HepG2 (cell line): ENCODE data around the gene SLC38A2. TPM values are rescaled to one million over a fixed set of nuclear protein-coding genes. Genes with fewer than 3 reads are reported as not detected.

Experiments used
- ARID2 ChIP-seq: sonication (generic); formaldehyde crosslinking; IDR thresholded peaks from 2 replicates; pipeline ENCODE4 v1.8.1; 2022; ENCODE audit warnings: mild to moderate bottlenecking, missing genetic modification reagents, borderline replicate concordance
- ATAD3A ChIP-seq: sonication (generic); formaldehyde crosslinking; IDR thresholded peaks from 2 replicates; pipeline ENCODE4 v1.4.0; 2020; ENCODE audit warnings: missing genetic modification reagents
- DNMT1 ChIP-seq: sonication (generic); formaldehyde crosslinking; IDR thresholded peaks from 2 replicates; pipeline ENCODE4 v1.5.1; 2020; ENCODE audit warnings: mild to moderate bottlenecking, missing genetic modification reagents
- EED ChIP-seq: sonication (generic); formaldehyde crosslinking; IDR thresholded peaks from 2 replicates; pipeline ENCODE4 v1.5.0; 2020; ENCODE audit warnings: mild to moderate bottlenecking, missing genetic modification reagents
- ELF4 ChIP-seq: sonication (generic); formaldehyde crosslinking; IDR thresholded peaks from 2 replicates; pipeline ENCODE4 v1.5.0; 2020; ENCODE audit warnings: missing genetic modification reagents, mild to moderate bottlenecking, moderate library complexity, borderline replicate concordance
- FOXO1 ChIP-seq: sonication (generic); formaldehyde crosslinking; IDR thresholded peaks from 2 replicates; pipeline ENCODE4 v1.4.0; 2020; ENCODE audit warnings: missing genetic modification reagents
- GATAD2A ChIP-seq: IDR thresholded peaks from 2 replicates; pipeline ENCODE4 v1.6.1; 2016
- HOXA7 ChIP-seq: sonication (generic); formaldehyde crosslinking; IDR thresholded peaks from 2 replicates; pipeline ENCODE4 v1.8.1; 2022; ENCODE audit warnings: mild to moderate bottlenecking, missing genetic modification reagents, moderate library complexity
- KDM4B ChIP-seq: sonication (generic); formaldehyde crosslinking; IDR thresholded peaks from 2 replicates; pipeline ENCODE4 v1.4.0; 2020; ENCODE audit warnings: missing genetic modification reagents
- LBX2 ChIP-seq: sonication (generic); formaldehyde crosslinking; IDR thresholded peaks from 2 replicates; pipeline ENCODE4 v1.5.0; 2020; ENCODE audit warnings: missing genetic modification reagents, mild to moderate bottlenecking, borderline replicate concordance
- MIXL1 ChIP-seq: IDR thresholded peaks from 2 replicates; pipeline ENCODE4 v1.6.1; 2016
- MYC ChIP-seq: sonication (generic); formaldehyde crosslinking; IDR thresholded peaks from 2 replicates; pipeline ENCODE4 v1.9.0; 2021; ENCODE audit warnings: missing genetic modification reagents, borderline replicate concordance
- SALL2 ChIP-seq: sonication (generic); formaldehyde crosslinking; IDR thresholded peaks from 2 replicates; pipeline ENCODE4 v1.8.1; 2023; ENCODE audit warnings: mild to moderate bottlenecking, missing genetic modification reagents, inconsistent platforms
- SMAD9 ChIP-seq: sonication (generic); formaldehyde crosslinking; IDR thresholded peaks from 2 replicates; pipeline ENCODE4 v1.5.1; 2020; ENCODE audit warnings: mild to moderate bottlenecking, missing genetic modification reagents
- SOX5 ChIP-seq: IDR thresholded peaks from 2 replicates; pipeline ENCODE4 v1.6.1; 2016; ENCODE audit warnings: borderline replicate concordance
- SP1 ChIP-seq, 2 experiments: fragments of 450-650 bp in 1 of 2; sonication (generic) in 1 of 2; formaldehyde crosslinking in 1 of 2; IDR thresholded peaks; 2 replicates each; pipeline versions ENCODE4 v1.4.0 to v1.6.1; 2016 to 2020; ENCODE audit warnings: missing genetic modification reagents in 1 of 2
- SRY ChIP-seq: sonication (generic); formaldehyde crosslinking; IDR thresholded peaks from 2 replicates; pipeline ENCODE4 v1.8.0; 2022; ENCODE audit warnings: mild to moderate bottlenecking, missing genetic modification reagents
- XBP1 ChIP-seq: sonication (generic); formaldehyde crosslinking; IDR thresholded peaks from 2 replicates; pipeline ENCODE4 v1.5.0; 2020; ENCODE audit warnings: missing genetic modification reagents
- ZBTB1 ChIP-seq: sonication (generic); formaldehyde crosslinking; IDR thresholded peaks from 2 replicates; pipeline ENCODE4 v1.4.0; 2020; ENCODE audit warnings: missing genetic modification reagents, borderline replicate concordance
- ZBTB37 ChIP-seq: sonication (generic); formaldehyde crosslinking; IDR thresholded peaks from 2 replicates; pipeline ENCODE4 v1.4.0; 2020; ENCODE audit warnings: mild to moderate bottlenecking, missing genetic modification reagents
- ZMYM4 ChIP-seq: sonication (generic); formaldehyde crosslinking; IDR thresholded peaks from 2 replicates; pipeline ENCODE4 v1.8.1; 2023; ENCODE audit warnings: mild to moderate bottlenecking, missing genetic modification reagents
- ZNF350 ChIP-seq: sonication (generic); formaldehyde crosslinking; IDR thresholded peaks from 2 replicates; pipeline ENCODE4 v1.4.0; 2020; ENCODE audit warnings: mild to moderate bottlenecking, low read depth, missing genetic modification reagents, borderline replicate concordance
- ZNF362 ChIP-seq: sonication (generic); formaldehyde crosslinking; IDR thresholded peaks from 2 replicates; pipeline ENCODE4 v1.4.0; 2020; ENCODE audit warnings: missing genetic modification reagents, mild to moderate bottlenecking, borderline replicate concordance
- ZNF430 ChIP-seq: sonication (generic); formaldehyde crosslinking; IDR thresholded peaks from 2 replicates; pipeline ENCODE4 v1.9.0; 2021; ENCODE audit warnings: mild to moderate bottlenecking, missing genetic modification reagents
- ZNF543 ChIP-seq: sonication (generic); formaldehyde crosslinking; IDR thresholded peaks from 2 replicates; pipeline ENCODE4 v1.4.0; 2020; ENCODE audit warnings: mild to moderate bottlenecking, missing genetic modification reagents
- ZNF644 ChIP-seq: IDR thresholded peaks from 2 replicates; pipeline ENCODE4 v1.6.1; 2016; ENCODE audit warnings: low read depth
- polyA plus RNA-seq, 8 experiments: library from polyadenylated mRNA; depleted of rRNA in 3 of 8; stranded (reverse) in 7 of 8; unstranded in 1 of 8; fragments of >200 nt; fragmentation: Illumina TruSeq in 4 of 8; extraction: Trizol in 4 of 8; gene quantifications; 2 replicates each; pipeline versions ENCODE4 v1.2.1 to v1.2.3, GENCODE V29; 2011 to 2016; ENCODE audit warnings: low read depth in 4 of 8, missing spikeins in 1 of 8, mixed read lengths in 1 of 8; ENCODE audit not compliant: insufficient read depth in 1 of 8
- total RNA-seq, 5 experiments: library from RNA; depleted of rRNA; stranded (reverse); fragments of >200 nt; fragmentation: Illumina TruSeq; extraction: Trizol; gene quantifications; 2 replicates each; pipeline ENCODE4 v1.2.3, GENCODE V29; 2016; ENCODE audit warnings: low read depth in 1 of 5
- TF ChIP-seq, protein P1 (sequence below): sonication (generic); formaldehyde crosslinking; IDR thresholded peaks from 2 replicates; pipeline ENCODE4 v1.8.0; 2022; ENCODE audit warnings: mild to moderate bottlenecking, missing genetic modification reagents, borderline replicate concordance
- TF ChIP-seq, protein P2 (sequence below): sonication (generic); formaldehyde crosslinking; IDR thresholded peaks from 2 replicates; pipeline ENCODE4 v1.9.0; 2022; ENCODE audit warnings: low read depth, missing genetic modification reagents

The SLC38A2 gene
- total and polyA plus RNA-seq, 2 of the 13 experiments (the other 11 are each of a cell fraction or from before 2014, with no cell fraction given), result 368 to 880 TPM

DNA sequence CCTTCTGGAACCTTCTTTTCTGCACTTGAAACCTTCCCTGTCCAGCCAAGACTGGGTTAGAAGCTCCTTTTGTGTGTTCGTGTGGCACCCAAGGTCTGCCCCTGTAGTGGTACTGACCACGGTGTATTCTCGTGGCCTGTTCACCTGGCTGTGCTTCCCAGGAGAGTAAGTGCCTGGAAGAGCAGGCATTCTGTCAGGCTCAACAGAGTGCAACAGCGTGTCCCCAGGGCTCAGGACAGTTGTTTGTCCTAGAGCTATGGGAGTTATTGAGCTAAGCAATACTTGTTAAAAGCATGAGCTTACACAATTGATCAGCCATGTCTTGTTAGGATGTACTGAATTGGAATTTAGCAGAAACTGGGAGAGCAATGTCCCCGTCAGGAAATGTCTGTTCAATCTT lies 12.9 kb upstream of the SLC38A2 start (continued):
- TF ChIP-seq, protein P1, sequence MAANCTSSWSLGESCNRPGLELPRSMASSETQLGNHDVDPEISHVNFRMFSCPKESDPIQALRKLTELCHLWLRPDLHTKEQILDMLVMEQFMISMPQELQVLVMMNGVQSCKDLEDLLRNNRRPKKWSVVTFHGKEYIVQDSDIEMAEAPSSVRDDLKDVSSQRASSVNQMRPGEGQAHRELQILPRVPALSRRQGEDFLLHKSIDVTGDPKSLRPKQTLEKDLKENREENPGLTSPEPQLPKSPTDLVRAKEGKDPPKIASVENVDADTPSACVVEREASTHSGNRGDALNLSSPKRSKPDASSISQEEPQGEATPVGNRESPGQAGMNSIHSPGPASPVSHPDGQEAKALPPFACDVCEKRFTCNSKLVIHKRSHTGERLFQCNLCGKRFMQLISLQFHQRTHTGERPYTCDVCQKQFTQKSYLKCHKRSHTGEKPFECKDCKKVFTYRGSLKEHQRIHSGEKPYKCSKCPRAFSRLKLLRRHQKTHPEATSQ (CRISPR knock-in tag), result no peak
- no peak for TF ChIP-seq MIXL1 (CRISPR knock-in tag)
- TF ChIP-seq ARID2 (CRISPR knock-in tag), result no peak
- no peak for TF ChIP-seq SP1 (IDR thresholded peaks at IDR 0.05)
- TF ChIP-seq SP1 (CRISPR knock-in tag; IDR thresholded peaks at IDR 0.05), result no peak
- no peak for TF ChIP-seq ZNF350 (CRISPR knock-in tag)
- TF ChIP-seq ZNF644, result no peak
- TF ChIP-seq ZNF543 (CRISPR knock-in tag), result no peak
- no peak for TF ChIP-seq ZBTB1 (CRISPR knock-in tag)
- TF ChIP-seq KDM4B, result no peak
- TF ChIP-seq EED (CRISPR knock-in tag), result no peak
- TF ChIP-seq ZNF362 (CRISPR knock-in tag), result no peak
- no peak for TF ChIP-seq MYC (CRISPR knock-in tag)
- peak; percentile 51; the same call in 1 of the 2 replicates for TF ChIP-seq FOXO1 (CRISPR knock-in tag)
- TF ChIP-seq GATAD2A (CRISPR knock-in tag), result peak; percentile 77
- no peak for TF ChIP-seq LBX2 (CRISPR knock-in tag)
- TF ChIP-seq ZBTB37, result no peak
- peak; percentile 49; the same call in 1 of the 2 replicates for TF ChIP-seq SOX5
- TF ChIP-seq XBP1 (CRISPR knock-in tag), result no peak
- TF ChIP-seq HOXA7 (CRISPR knock-in tag), result no peak
- TF ChIP-seq ELF4 (CRISPR knock-in tag), result no peak
- TF ChIP-seq SALL2 (CRISPR knock-in tag), result no peak
- TF ChIP-seq ZMYM4 (CRISPR knock-in tag), result peak; percentile 65
- no peak for TF ChIP-seq ATAD3A (CRISPR knock-in tag)
- TF ChIP-seq, protein P2, sequence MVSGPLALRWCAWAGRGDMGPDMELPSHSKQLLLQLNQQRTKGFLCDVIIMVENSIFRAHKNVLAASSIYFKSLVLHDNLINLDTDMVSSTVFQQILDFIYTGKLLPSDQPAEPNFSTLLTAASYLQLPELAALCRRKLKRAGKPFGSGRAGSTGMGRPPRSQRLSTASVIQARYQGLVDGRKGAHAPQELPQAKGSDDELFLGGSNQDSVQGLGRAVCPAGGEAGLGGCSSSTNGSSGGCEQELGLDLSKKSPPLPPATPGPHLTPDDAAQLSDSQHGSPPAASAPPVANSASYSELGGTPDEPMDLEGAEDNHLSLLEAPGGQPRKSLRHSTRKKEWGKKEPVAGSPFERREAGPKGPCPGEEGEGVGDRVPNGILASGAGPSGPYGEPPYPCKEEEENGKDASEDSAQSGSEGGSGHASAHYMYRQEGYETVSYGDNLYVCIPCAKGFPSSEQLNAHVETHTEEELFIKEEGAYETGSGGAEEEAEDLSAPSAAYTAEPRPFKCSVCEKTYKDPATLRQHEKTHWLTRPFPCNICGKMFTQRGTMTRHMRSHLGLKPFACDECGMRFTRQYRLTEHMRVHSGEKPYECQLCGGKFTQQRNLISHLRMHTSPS (CRISPR knock-in tag), result no peak
- no peak for TF ChIP-seq DNMT1 (CRISPR knock-in tag)
- no peak; the same call in 1 of the 2 replicates for TF ChIP-seq ZNF430 (CRISPR knock-in tag)
- TF ChIP-seq SMAD9 (CRISPR knock-in tag), result no peak
- no peak for TF ChIP-seq SRY (CRISPR knock-in tag)
